DND-41 (cell line): ENCODE measurements around the gene AASDH.

ENCODE experiments used
- ATAC-seq: fragments of 200-7000 bp; cut with Tn5 transposase; 3 replicates; pipeline ENCODE4 v1.9.1; 2021; ENCODE audit warnings: low read depth; ENCODE audit not compliant: insufficient read depth
- DNase-seq: peaks from one replicate; pipeline ENCODE4 v3.0.0-alpha.2; 2020
- H2AFZ ChIP-seq: 2 replicates; pipeline ENCODE4 v1.6.0; 2012; ENCODE audit warnings: low read depth, low read length
- H3K27ac ChIP-seq: 2 replicates; pipeline ENCODE4 v1.5.1; 2012; ENCODE audit warnings: low read length, inconsistent platforms
- H3K27me3 ChIP-seq: fragments of 200-600 bp; sonication (generic); 2 replicates; pipeline ENCODE4 v1.6.0; 2012; ENCODE audit warnings: low read length, mild to moderate bottlenecking, inconsistent platforms; ENCODE audit not compliant: insufficient read depth, poor library complexity
- H3K36me3 ChIP-seq: 2 replicates; pipeline ENCODE4 v1.5.1; 2012; ENCODE audit warnings: low read length, inconsistent platforms; ENCODE audit not compliant: insufficient read depth
- H3K4me1 ChIP-seq: 2 replicates; pipeline ENCODE4 v1.5.1; 2012; ENCODE audit warnings: mild to moderate bottlenecking, low read length; ENCODE audit not compliant: insufficient read depth
- H3K4me2 ChIP-seq: 2 replicates; pipeline ENCODE4 v1.6.0; 2012; ENCODE audit warnings: mild to moderate bottlenecking, moderate library complexity, low read length, inconsistent platforms; ENCODE audit not compliant: insufficient read depth
- H3K4me3 ChIP-seq, 2 experiments: fragments of 200-600 bp in 1 of 2; shearing (Covaris generic) in 1 of 2; 2 replicates each; pipeline ENCODE4 v1.5.1; 2012 to 2016; ENCODE audit warnings: inconsistent platforms in 2 of 2, low read length in 2 of 2, mild to moderate bottlenecking in 2 of 2, low read depth in 1 of 2, moderate library complexity in 1 of 2
- H3K79me2 ChIP-seq: 2 replicates; pipeline ENCODE4 v1.6.0; 2012; ENCODE audit warnings: low read length, inconsistent platforms; ENCODE audit not compliant: insufficient read depth
- H3K9ac ChIP-seq: 2 replicates; pipeline ENCODE4 v1.6.0; 2012; ENCODE audit warnings: low read depth, mild to moderate bottlenecking, inconsistent platforms, low read length, moderate library complexity
- H3K9me3 ChIP-seq: 2 replicates; pipeline ENCODE4 v1.5.1; 2012; ENCODE audit warnings: low read length, moderate library complexity, mild to moderate bottlenecking, inconsistent platforms; ENCODE audit not compliant: insufficient read depth, severe bottlenecking
- H4K20me1 ChIP-seq: 2 replicates; pipeline ENCODE4 v1.6.0; 2012; ENCODE audit warnings: low read length; ENCODE audit not compliant: insufficient read depth
- EZH2 ChIP-seq: IDR thresholded peaks from 3 replicates; pipeline ENCODE4 v1.6.1; 2012; ENCODE audit warnings: borderline replicate concordance, low read depth, mild to moderate bottlenecking, moderate library complexity, low read length, inconsistent platforms; ENCODE audit not compliant: severe bottlenecking
- TF ChIP-seq, protein P1 (sequence below): IDR thresholded peaks from 2 replicates; pipeline ENCODE4 v1.5.1; 2012; ENCODE audit warnings: borderline replicate concordance, low read length, moderate library complexity, mild to moderate bottlenecking; ENCODE audit not compliant: poor library complexity, severe bottlenecking; ENCODE audit errors: extremely low read depth

The AASDH gene

DNA sequence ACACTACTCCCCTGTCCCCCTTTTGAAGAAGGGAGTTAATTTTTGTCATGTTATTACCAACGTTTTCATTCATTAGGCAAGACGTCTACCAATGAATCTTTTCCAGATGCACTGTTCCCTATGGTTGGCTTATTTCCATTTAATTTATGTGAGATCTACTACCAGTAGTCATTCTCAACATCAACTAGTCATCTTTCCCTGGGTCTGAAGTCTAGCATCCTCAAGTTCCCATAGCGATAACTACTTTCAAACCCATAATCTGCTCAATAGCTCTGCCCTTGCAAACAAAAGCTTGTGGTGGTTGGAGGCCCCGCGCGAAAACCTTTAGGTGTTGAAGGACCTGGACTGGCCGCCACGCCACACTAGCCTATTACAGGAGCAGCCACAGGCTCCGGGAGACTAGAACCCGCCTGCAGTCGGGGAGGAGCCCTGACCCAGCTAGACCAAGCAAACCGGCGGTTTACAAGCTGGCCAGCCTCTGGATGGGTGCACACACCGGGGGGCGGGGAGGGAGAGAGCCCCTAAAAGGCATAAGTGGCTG is 47.4 kb upstream of the AASDH start:
- ATAC-seq, result peak; percentile 5
- H3K4me3 ChIP-seq, result peak overlapping the region; percentile 83 to 99
- peak overlapping the region; percentile 100 for H3K27ac ChIP-seq

DNA sequence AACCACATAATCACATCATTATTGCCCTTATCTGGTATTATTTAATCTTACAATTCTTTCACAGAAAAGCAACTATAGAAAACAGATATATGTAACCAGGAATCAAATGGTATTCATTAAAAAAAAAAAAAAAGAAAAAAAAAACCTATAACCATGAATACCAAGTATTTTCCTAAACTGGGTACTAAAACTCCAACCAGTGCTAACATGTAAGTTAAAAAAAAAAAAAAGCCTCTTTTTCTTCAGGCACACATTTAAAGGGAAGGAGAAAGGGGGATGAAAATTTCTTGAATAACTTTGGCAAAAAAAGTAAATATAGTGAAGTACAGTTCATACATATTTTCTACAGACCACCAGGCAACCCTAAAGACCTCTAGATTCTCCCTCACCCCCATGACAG is 46.0 kb upstream of the AASDH start:
- TF ChIP-seq, protein P1, sequence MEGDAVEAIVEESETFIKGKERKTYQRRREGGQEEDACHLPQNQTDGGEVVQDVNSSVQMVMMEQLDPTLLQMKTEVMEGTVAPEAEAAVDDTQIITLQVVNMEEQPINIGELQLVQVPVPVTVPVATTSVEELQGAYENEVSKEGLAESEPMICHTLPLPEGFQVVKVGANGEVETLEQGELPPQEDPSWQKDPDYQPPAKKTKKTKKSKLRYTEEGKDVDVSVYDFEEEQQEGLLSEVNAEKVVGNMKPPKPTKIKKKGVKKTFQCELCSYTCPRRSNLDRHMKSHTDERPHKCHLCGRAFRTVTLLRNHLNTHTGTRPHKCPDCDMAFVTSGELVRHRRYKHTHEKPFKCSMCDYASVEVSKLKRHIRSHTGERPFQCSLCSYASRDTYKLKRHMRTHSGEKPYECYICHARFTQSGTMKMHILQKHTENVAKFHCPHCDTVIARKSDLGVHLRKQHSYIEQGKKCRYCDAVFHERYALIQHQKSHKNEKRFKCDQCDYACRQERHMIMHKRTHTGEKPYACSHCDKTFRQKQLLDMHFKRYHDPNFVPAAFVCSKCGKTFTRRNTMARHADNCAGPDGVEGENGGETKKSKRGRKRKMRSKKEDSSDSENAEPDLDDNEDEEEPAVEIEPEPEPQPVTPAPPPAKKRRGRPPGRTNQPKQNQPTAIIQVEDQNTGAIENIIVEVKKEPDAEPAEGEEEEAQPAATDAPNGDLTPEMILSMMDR, result no peak
- Histone ChIP-seq H3K4me1 (peaks cover 40% of the 10 kb centered on the region), H3K27me3 (no peaks in the 10 kb centered on the region), H3K4me2 (peak overlapping the region; percentile 89), H3K9ac (peak overlapping the region; percentile 87), H3K36me3 (peaks cover 8% of the 10 kb centered on the region; the same call in 1 of the 2 replicates), H3K9me3 (no peaks in the 10 kb centered on the region), H2AFZ (no peak overlapping the region), H3K79me2 (peaks cover 94% of the 10 kb centered on the region), H4K20me1 (peaks cover 44% of the 10 kb centered on the region), H3K4me3 (peak overlapping the region; percentile 83 to 99; a peak in 3 of 4 replicates), H3K27ac (no peak overlapping the region)
- ATAC-seq, result no peak
- DNase-seq, result no peak

More for the DNA sequence above, 47.4 kb upstream of the AASDH start:
- Histone ChIP-seq H3K36me3 (peaks cover 14% of the 10 kb centered on the region), H3K27me3 (no peaks in the 10 kb centered on the region), H3K9ac (peak overlapping the region; percentile 87), H3K4me1 (peaks cover 54% of the 10 kb centered on the region), H3K79me2 (peaks cover 94% of the 10 kb centered on the region), H2AFZ (peak overlapping the region; percentile 93), H4K20me1 (peaks cover 44% of the 10 kb centered on the region), H3K9me3 (no peaks in the 10 kb centered on the region), H3K4me2 (peak overlapping the region; percentile 89)
- TF ChIP-seq, protein P1, result no peak
- no peak for TF ChIP-seq EZH2
- no peak for DNase-seq

DNA sequence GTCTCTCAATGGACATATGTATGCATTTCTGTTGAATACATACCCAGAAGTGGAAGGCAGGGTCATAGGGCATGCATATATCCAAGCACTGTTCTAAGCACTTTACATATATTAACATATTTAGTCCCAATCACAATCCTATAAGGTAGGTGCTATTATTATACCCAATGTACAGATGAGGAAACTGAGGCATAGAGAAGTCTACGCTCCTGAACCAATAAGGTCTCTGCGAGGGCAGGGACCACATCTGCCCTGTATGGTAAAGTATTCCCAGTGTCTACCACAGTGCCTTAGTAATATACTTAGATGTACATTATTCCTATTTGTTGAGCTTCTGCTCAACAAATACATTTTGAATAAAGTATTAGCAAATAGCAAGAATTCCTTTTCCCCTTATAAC is 42.9 kb upstream of the AASDH start:
- DNase-seq, result no peak
- ATAC-seq, result no peak
- H3K27me3 ChIP-seq, result no peaks in the 10 kb centered on the region
- H2AFZ ChIP-seq, result no peak overlapping the region
- no peak overlapping the region for H3K9ac ChIP-seq
- no peaks in the 10 kb centered on the region for H3K9me3 ChIP-seq
- H4K20me1 ChIP-seq, result peaks cover 46% of the 10 kb centered on the region
- H3K36me3 ChIP-seq, result peaks cover 5% of the 10 kb centered on the region; the same call in 1 of the 2 replicates
- TF ChIP-seq EZH2, result no peak
- TF ChIP-seq, protein P1, result no peak
- H3K4me2 ChIP-seq, result peak overlapping the region; percentile 47; the same call in 1 of the 2 replicates
- H3K79me2 ChIP-seq, result peaks cover 100% of the 10 kb centered on the region
- peaks cover 31% of the 10 kb centered on the region for H3K4me1 ChIP-seq
- H3K27ac ChIP-seq, result no peak overlapping the region
- no peak overlapping the region for H3K4me3 ChIP-seq
